OCI-LY7 (cell line): ENCODE measurements around the gene SLC37A2.

ENCODE experiments used
- CTCF ChIP-seq: fragments of 200-600 bp; sonication (generic); conservative IDR thresholded peaks from 2 replicates; pipeline ENCODE4 v1.5.1; 2014; ENCODE audit warnings: mild to moderate bottlenecking, antibody characterized with exemption, low read length, moderate library complexity, mixed read lengths
- EZH2phosphoT487 ChIP-seq: fragments of 200-600 bp; sonication (generic); IDR thresholded peaks from 2 replicates; pipeline ENCODE4 v1.6.1; 2018; ENCODE audit warnings: low read depth, borderline replicate concordance, mild to moderate bottlenecking, mixed run types, antibody characterized with exemption, low read length, moderate library complexity, mixed read lengths

DNA sequence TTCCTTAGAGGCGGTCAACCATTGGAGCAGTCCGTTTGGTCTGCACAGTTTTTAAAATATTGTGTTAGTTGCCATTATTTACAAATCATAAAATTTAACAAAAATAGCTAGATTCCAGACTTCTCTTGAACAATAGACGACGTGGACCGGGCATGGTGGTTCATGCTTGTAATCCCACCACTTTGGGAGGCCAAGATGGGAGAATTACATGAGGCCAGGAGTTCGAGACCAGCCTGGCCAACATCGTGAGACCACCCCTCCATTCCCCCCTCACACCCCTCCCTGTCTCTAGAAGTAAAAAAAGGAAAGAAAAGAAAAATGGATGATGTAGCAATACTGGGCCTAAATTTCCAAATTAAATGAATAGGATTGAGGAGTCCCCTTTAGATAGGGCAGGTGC, 965 bp downstream of the SLC37A2 start:
- TF ChIP-seq CTCF = no peak
- no peak for TF ChIP-seq EZH2phosphoT487
